Right forelimb (tissue), 1 donor: Measurements from ENCODE around the gene SLC29A4.
"Not testable (repeated sequence)": the region's sequence is repeated elsewhere in the genome, so short reads cannot be mapped to it uniquely, and the experiment has no call there.

Source experiments
- DNase-seq: peaks from one replicate; pipeline ENCODE4 v3.0.0-alpha.2; 2018

The SLC29A4 gene

DNA sequence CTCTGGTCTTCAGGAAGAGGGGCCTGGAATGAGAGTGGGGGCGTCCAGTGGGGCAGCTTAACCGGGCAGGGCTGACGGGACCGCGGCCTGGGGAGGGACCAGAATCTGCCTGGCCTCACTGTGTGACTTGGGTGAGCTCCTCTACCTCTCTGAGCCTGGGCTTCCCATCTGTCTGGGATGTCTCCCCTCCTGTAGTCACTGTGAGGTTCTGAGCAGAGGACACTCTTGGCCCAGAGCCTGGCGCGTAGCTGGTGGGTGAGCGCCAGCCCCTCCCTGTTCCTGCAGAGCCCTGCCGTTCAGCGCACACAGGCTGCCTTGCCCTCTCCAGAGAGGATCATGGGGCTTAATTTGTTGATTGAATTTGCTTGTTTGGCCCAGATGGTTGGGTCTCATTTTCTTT is 7.2 kb upstream of the SLC29A4 start:
- peak; percentile 60 for DNase-seq

DNA sequence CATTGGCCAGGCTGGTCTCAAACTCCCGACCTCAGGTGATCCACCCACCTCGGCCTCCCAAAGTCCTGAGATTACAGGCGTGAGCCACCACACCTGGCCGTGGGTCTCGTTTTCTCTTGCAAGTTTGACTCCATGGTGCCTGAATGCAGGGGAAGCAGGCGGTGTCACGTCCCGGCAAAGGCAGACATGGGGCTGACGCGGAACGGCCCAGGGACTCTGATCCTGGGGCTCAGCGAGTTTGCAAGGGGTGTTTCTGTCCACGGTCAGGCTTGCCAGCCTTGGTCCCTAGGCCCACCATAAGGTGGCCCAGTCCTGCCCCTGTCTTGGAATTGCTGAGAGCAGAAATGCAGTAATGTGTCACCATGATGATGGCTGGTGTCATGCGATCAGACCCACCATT is 6.6 kb upstream of the SLC29A4 start:
- DNase-seq: not testable (repeated sequence)

DNA sequence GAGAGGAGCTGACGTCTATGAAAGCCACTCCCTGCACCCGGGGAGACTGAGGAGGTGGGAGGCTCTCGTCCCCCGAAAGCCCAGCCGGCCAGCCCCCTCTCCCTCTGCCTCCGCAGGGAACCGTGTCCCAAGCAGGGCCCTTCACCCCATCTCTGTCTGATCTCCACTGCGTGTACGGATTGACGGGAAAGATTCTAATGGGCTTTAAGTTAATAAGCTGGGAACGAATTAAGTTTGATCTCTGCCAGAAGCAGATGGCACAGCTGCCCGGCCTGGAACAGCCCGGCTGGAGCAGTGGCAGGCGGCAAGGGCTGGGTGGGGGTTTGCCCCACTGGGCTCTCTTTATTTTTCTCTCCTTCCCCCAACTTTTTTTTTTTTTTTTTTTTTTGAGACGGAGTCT is 6.1 kb upstream of the SLC29A4 start:
- no peak for DNase-seq

DNA sequence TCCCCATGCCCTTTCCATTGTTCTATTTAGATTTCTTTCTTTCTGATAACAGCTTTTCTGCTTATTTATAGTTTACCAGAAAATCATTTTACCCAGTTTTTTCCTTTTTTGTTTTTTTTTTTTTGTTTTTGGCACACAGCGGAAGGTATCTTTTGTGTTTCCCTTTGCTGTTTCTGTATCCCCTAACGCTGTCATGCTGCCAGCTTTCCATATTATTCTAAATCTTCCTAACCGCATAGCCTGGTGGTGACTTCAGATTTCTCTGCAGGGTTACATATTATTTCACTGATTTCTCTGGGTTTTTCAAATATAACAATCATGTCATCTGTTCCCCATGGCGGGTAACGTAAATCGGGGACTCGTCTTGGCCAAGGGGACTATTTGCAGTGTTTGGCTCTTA is 4.0 kb upstream of the SLC29A4 start:
- DNase-seq: no peak

DNA sequence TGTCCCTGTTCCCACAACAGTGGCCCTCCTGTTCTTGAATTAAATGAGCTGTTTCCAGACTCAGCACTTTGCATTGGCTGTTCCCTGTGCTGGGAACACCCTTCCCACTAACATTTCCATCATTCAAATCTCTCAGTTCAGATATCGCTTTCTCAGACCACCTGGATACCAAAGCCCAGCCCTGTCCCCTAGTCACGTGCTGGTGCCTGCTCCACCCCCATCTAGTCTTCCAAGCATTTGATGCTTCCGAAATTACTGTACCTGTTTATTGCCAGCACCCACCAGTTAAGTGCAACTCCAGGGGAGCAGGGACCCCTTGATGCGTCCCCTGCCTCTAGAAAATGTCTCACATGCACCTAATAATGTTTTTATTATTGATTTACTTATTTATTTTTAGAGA is 3.0 kb upstream of the SLC29A4 start:
- no peak for DNase-seq

DNA sequence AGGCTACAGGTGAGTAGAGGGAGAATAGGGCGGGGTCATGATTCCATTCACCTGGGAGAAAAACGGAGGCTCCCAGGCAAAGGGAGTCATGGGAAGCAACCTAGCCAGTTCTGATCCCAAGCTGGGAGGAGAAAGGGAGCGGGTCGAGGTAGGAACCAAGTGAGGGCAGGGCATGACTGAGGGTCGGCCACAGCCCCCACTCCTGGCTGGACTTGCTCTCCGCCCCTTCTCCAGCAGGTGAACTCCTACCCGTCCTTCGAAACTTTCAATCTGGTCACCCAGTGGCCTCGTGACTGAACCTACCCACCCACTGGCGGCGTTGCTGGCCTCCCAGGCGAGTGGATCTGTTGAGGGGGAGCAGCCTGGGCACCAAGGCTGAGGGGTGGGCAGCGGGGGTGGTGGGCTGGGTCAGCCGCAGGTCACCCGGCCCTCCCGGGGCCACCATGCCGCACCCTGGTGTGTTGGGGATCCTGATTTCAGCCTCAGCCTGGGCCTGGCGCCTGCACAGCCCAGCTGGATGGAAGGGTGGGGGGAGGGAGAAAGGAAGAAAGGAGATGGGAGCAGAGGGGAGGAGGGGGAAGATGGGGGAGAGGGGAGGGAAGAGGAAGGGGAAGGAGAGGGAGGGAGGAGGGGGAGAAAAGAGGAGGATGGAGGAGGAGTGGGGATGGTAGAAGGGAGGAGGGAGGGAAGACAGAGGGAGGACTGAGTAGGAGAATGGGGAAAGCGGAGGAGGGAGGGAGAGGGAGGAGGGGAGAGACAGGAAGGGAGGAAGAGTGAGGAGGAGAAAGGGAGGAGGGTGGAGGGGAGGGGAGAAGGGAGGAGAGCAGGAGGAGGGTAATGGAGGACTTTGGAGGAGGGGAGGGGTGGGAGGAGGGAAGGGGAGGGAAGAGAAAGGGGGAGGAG is 894 bp upstream of the SLC29A4 start:
- DNase-seq: not testable (repeated sequence)

DNA sequence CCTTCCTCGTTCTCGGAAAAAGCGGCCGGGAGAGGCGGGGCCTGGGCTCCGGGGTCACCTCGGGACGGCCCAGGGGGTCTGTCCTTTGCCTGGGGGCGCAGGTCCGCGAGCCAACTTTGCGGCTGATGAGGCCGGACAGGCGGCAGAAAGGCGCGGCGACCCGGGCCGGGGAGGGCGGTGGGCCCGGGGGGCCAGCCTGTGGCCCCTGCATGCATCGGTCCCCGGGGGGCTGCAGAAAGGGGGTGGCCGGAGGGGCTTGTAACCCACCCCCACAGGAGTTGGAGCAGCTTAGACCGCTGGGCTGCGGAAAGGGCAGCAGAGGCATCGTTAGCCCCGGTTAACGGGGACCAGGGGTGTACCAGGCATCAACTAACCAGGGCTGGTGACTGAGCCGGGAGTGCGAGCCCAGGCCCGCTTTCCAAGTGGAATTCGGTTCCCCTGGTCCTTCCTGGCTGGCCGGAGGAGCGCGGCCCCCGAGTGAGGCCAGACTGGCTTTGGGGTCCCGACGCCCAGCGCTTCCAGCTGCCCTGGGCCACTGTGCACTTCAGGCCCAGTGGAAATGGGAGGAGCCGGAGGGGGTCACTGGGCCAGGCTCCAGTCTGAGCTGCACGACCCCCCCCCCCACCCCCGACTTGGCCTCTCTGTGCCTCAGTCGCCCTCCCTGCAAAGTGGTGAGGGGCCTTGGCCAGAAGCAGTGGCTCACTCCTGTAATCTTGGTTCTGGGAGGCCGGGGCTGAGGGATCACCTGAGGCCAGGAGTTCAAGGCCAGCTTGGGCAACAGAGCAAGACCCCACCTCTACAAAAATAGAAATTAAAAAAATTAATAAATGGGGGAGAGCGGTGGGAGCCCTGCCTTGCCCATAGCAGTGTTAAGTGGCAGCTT is 919 bp downstream of the SLC29A4 start:
- no peak for DNase-seq

DNA sequence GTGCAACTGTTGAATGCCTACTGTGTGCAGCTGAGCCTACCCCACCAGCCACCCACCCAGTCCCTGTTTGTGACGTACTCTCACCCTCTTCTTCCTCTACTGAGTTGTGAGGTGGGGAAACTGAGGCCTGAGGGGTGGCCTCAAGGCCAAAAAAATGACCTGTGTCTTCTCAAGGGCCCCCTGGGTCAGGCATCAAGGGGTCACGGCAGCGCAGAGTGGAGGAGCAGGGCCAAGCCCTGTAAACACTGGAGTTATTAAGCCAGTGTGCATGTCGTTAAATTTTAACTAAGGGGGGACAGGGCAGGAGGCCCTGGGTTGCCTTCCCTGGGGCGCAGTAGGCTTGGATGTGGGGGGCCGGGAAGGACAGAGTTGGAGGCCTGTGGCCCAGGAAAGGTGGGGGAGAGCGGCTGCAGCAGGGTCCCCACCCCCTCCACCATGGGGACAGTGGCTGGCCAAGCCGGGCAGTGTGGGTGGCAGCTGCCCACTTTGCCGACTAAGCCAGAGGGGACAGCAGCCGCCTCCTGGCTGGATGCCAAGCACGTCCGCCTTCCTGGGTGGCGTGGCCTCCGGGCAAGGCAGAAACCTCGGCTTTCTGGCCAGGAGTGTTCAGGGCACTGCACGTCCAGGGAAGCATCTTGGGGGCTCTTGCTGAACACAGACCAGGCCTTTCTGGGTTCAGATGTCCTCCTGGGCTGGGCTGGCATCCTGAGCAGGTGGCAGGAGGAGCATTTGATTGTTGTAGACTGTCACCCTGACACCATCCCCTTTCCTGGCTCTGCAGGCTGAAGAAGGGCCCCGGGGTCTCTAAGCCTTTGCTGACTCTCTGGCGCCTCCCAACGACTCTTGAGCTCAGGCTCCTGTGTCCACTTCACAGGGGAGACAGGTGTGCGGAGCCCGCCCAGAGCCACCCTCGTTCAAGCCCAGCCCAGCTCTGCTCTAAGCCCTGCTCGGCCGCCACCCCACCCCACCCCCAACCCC is 1.9 kb downstream of the SLC29A4 start:
- peak; percentile 69 for DNase-seq

DNA sequence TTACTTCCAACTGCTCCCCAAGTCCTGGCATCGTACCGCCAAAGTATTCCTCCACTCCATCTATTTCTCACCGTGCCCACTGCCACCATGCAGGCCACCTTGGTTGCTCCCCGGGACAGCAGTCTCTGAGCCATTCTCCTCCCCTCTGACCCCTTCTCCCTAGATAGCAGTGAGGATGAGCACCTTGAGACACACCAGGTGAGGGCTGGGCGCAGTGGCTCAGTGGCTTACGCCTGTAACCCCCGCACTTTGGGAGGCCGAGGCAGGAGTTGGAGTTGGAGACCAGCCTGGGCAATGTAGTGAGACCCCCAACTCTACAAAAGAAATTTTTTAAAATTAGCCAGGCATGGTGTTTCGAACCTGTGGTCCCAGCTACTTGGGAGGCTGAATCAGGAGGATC is 4.2 kb downstream of the SLC29A4 start:
- no peak for DNase-seq

DNA sequence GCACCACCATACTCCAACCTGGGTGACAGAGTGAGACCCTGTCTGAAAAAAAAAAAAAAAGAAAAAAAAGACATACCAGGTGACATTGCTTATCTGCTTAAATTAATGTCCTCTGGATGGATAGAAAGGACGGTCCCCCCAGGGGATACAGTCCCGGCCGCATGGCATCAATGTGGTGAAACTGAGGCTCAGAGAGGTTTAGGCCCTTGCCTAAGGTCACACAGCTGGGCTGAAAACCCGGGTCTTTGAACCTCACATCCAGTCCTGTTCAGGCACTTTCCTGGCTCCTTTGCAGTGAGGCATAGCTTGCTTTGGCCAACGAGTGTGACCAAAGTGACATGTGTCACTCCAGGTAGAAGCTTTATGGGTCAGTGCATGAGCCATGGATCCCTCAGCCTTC is 4.6 kb downstream of the SLC29A4 start:
- DNase-seq: not testable (repeated sequence)

DNA sequence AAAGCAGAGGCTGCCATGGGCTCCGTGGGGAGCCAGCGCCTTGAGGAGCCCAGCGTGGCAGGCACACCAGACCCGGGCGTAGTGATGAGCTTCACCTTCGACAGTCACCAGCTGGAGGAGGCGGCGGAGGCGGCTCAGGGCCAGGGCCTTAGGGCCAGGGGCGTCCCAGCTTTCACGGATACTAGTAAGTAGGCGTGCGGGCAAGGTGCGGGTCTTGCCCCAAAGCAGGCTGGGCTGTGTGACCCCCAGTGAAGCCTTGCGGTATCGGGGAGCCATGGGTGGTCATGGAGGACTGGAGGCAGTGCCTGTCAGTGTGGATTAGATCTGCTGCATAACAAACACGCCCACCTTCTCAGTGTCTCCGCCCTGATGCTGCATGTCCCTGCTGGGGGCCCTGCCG is 5.1 kb downstream of the SLC29A4 start:
- DNase-seq: no peak

DNA sequence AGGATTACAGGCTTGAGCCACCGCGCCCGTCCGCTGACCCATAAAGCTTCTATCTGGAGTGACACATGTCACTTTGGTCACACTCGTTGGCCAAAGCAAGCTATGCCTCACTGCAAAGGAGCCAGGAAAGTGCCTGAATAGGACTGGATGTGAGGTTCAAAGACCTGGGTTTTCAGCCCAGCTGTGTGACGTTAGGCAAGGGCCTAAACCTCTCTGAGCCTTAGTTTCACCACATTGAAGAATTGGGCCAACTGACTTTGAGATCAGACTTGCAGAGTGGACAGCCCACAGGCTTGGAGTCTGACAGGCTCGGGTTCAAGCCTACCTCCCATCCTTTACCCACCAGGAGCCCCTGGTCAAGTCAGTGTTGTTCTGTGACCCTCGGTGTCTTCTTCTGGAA is 5.8 kb downstream of the SLC29A4 start:
- not testable (repeated sequence) for DNase-seq

DNA sequence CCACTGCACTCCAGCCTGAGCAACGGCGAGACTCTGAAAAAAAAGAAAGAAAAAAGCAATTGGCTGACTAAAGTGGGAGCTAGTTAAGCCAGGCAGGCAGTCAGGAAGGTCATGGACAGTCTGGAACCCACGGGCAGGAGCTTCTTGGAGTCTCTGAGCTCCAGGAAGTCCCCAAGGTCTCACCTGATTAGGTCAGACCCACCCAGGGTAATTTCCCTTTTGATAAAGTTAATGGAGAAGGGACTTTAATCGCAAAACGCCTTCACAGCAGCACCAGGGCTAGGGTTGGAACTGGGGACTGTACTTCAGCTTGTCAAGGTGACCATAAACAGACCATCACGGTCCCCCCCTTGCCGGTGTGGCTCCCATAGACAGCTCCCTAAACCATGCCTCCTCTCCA is 6.6 kb downstream of the SLC29A4 start:
- no peak for DNase-seq

DNA sequence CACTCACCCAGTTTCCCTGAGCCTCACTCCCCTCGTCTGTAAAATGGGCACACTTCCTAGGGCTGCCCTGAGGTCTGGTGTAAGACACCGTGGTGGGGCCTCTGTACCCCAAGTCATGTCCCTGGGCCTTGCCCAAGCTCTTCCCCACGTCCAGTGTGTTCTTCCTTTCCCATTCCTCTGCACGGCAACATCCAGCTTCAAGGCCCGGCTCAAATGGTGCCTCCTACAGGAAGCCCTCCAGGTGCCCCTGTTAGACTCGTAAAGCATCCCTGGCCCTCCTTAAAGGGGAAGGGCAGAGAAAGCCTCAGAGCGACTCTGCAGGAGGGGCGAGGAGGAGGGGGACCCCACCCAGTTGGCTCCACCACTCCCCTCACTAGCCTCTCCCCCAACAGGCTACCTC is 8.6 kb downstream of the SLC29A4 start:
- DNase-seq: no peak

DNA sequence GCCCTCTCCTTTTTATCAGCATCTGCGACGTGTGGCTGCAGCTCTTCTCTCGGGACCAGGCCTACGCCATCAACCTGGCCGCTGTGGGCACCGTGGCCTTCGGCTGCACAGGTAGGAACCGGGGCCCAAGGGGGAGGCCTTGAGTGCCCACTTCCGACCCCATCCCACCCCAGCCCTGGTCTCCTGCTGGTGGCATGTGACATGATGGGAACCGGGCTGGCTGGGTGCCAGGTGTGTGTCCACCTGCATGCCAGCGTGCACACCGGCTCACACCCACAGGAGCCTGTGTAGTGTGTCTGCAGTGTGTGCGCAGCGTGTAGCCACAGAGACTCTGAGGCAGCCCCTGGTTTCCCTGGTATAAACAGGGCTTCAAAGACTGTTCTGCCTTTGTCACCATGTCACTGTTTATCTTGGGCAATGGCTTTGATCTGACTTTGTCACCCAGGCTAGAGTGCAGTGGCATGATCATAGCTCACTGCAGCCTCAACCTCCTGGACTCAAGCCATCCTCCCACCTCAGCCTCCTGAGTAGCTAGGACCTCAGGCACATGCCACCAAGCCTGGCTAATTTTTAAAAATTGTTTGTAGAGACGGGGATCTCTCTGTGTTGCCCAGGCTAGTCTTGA is 9.1 kb downstream of the SLC29A4 start:
- not testable (repeated sequence) for DNase-seq

DNA sequence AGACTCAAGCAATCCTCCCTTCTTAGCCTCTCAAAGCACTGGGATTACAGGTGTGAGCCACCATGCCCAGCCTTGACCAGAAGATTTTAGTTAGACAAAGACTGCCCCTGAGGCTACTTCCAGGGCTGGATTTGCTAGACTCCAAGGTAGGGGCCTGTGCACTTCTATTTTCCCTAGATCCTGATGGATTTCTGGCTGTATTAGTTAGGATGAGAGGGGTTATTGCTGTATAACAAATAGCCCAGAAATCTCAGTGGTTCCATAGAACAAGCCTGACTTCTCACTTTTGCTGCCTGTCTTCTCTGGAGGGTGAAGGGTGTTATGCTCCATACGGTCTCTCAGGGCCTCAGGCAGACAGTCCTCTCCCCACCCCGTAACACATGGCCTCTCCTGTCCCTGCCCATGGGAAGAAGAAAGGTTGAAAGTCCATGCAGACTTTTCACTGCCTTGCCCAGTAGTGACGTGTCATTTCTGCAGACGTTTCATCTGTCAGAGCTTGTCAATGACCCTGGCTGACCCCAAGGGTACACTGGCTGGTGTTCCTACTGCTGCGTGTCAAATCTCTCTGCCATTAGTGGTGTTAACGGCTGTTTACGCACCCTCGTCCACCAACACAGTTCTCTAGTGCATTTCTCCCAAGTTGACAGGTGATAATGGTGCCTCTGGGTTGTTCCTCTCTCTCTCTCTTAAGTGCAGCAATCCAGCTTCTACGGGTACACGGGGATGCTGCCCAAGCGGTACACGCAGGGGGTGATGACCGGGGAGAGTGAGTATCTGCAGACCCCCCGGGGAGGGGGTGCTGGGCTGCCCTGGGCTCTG is 11.6 kb downstream of the SLC29A4 start:
- no peak for DNase-seq

DNA sequence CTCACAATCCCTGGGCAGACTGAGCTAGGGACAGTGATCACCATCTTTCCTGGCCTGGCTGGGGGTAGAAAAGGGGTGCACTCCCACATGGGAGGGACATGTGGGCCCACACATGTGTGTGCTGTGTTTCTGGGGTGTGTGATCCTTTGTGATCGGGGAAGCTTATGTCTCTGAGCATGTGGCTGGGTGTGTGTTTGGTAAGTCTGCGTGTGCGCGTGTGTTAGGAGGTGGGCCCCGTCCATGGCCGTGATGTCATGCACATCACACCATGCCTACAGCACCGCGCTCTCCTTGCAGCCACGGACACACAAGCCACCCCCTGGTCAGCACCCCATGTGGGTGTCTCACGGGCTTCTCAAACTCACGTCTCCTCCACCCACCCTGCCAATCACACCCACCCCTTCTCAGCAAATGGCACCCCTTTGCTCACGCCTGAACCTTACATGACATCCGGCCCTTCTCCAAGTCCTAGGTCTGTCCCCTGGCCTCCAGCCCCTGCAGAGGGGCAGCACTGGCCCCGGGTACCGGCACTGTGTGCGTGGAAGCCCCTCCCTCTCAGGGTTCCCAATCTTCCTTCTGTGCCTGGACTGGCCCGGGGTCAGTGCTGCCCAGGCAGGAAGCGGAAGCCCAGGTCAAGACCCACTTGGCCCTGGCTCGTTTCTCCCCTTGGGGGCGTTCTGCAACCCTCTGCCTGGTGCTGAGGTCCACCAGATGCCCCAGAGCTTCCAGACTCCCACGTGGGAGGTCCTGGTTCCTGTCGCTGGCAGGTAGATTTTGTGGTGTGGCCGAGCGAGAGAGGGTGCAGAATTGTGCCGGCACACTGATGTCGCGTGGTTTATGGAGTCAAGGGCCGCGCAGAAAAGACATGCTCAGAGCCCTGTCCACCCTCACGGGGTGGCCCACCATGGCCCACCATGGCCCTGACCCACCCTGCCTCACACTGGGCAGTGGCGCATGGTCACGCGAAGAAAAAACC is 12.6 kb downstream of the SLC29A4 start:
- no peak for DNase-seq

DNA sequence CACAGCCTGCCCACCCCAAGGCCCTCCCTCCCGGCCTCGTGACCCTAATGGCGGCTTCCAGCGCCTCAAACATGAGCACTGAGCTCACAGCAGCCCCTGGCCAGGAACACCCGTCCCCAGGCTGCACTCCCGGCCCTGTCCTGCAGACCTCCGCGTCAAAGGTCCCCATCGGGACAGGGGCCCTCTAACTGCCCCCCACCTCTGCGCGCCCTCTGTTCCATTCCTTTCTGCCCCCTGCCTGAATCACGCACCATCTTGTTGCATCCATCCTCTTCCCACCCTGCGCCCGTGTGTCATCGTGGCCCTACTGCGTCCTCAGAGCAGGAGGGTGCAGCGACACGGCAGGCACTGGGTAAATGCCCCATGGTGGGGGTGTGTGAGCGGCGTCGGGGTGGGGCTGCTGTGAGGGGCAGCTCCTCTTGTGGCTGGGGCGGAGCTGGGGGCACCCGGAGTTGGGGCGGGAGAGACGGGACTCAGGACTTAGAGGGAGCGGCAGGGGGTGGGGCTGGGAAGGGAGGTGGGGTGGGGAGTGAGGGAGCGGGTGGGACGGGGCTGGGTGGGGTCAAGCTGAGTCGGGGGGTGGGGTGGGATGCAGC is 13.4 kb downstream of the SLC29A4 start:
- DNase-seq: no peak

DNA sequence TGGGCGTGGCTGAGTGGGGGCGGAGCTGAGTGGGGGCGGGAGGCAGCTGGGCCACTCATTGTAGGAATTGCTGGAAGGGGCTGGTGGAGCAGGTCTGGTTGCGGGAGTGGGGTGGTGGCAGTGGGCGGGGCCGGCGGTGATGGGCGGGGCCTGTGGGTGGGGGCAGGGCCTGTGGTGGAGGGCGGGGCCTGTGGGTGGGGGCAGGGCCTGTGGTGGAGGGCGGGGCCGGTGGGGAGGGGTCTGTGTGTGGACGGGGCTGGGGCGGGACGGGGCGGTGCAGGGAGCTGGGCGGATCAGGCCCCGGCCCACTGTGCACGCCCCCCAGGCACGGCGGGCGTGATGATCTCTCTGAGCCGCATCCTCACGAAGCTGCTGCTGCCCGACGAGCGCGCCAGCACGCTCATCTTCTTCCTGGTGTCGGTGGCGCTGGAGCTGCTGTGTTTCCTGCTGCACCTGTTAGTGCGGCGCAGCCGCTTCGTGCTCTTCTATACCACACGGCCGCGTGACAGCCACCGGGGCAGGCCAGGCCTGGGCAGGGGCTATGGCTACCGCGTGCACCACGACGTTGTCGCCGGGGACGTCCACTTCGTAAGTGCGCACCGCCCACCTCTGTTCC is 14.0 kb downstream of the SLC29A4 start:
- DNase-seq: peak; percentile 66
